Dermis blood vessel endothelial cell (primary cell): ENCODE measurements around the gene KDM4B. TPM values are rescaled to one million over a fixed set of nuclear protein-coding genes. Genes with fewer than 3 reads are reported as not detected.

ENCODE experiments used
- DNase-seq: peaks from one replicate; pipeline ENCODE4 v3.0.0; 2010
- total RNA-seq: library from RNA; depleted of rRNA; stranded (reverse); fragments of >200 nt; gene quantifications from 2 replicates; pipeline ENCODE4 v1.2.3, GENCODE V29; 2014

KDM4B gene
- total RNA-seq, 1 donor from 2014 or later: 13.4 TPM

GRCh38 chr19:5074830-5075394, 106.0 kb downstream of the KDM4B start:
- DNase-seq: no peak

GRCh38 chr19:5075597-5075996, 106.7 kb downstream of the KDM4B start:
- DNase-seq: no peak

- DNase-seq: no peak
Measured at GRCh38 chr19:5076440-5077208, 107.7 kb downstream of the KDM4B start.

GRCh38 chr19:5077209-5077515, 108.2 kb downstream of the KDM4B start:
- DNase-seq: no peak

- DNase-seq: no peak
Measured at GRCh38 chr19:5078182-5078581, 109.3 kb downstream of the KDM4B start.

- no peak for DNase-seq
Measured at GRCh38 chr19:5078666-5079065, 109.8 kb downstream of the KDM4B start.

GRCh38 chr19:5079071-5079774, 110.3 kb downstream of the KDM4B start:
- no peak for DNase-seq

GRCh38 chr19:5080030-5080654, 111.2 kb downstream of the KDM4B start:
- DNase-seq: no peak

- DNase-seq: no peak
Measured at GRCh38 chr19:5080809-5081208, 111.9 kb downstream of the KDM4B start.

GRCh38 chr19:5081443-5082161, 112.7 kb downstream of the KDM4B start:
- no peak for DNase-seq

- no peak for DNase-seq
Measured at GRCh38 chr19:5083547-5083965, 114.6 kb downstream of the KDM4B start.

- no peak for DNase-seq
Measured at GRCh38 chr19:5085566-5085965, 116.7 kb downstream of the KDM4B start.

GRCh38 chr19:5086230-5086629, 117.3 kb downstream of the KDM4B start:
- no peak for DNase-seq

- DNase-seq: no peak
Measured at GRCh38 chr19:5086725-5087439, 118.0 kb downstream of the KDM4B start.

- DNase-seq: no peak
Measured at GRCh38 chr19:5089283-5089682, 120.4 kb downstream of the KDM4B start.

- DNase-seq: no peak
Measured at GRCh38 chr19:5090465-5091017, 121.6 kb downstream of the KDM4B start.

- no peak for DNase-seq
Measured at GRCh38 chr19:5091018-5091683, 122.2 kb downstream of the KDM4B start.

GRCh38 chr19:5091684-5092480, 123.0 kb downstream of the KDM4B start:
- no peak for DNase-seq

- DNase-seq: no peak
Measured at GRCh38 chr19:5092481-5092843, 123.5 kb downstream of the KDM4B start.

GRCh38 chr19:5093297-5093928, 124.5 kb downstream of the KDM4B start:
- no peak for DNase-seq
